ENCODE data around the gene CRELD1.

CRELD1 gene

DNA sequence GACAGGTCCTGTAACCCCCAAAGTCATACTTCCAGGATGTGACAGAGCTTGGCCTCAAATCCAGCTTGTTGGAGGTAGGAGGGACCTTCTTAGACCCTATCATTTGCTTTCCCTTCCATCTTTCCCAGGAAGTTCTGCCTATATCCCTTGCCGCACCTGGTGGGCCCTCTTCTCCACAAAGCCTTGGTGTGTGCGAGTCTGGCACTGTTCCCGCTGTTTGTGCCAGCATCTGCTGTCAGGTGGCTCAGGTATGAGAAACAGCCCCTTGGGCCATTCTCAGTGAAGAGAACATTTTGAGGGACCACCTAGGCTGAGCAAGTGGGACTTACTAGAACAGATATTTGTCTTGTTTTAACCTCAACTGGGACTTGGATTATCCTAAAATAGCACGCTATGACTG lies 29.7 kb upstream of the CRELD1 start:
- Histone ChIP-seq H3K79me2 (ENCODE audit: insufficient read depth, low read length) (no peaks in the 10 kb centered on the region), H3K9me3 (ENCODE audit: low read length) (no peaks in the 10 kb centered on the region), H3K4me2 (ENCODE audit: low read length) (no peak overlapping the region), H2AFZ (ENCODE audit: low read length) (no peak overlapping the region), H3K4me1 (ENCODE audit: insufficient read depth, low read length, severe bottlenecking) (no peaks in the 10 kb centered on the region), H3K27ac (ENCODE audit: low read depth, low read length, poor library complexity, severe bottlenecking) (no peak overlapping the region), H4K20me1 (ENCODE audit: insufficient read depth, low read length) (no peaks in the 10 kb centered on the region), H3K36me3 (ENCODE audit: insufficient read depth, low read length) (no peaks in the 10 kb centered on the region), H3K9ac (ENCODE audit: low read length) (no peak overlapping the region), H3K27me3 (ENCODE audit: insufficient read depth, low read length) (0 out of 2 replicates have a peak, but pooled peaks cover 4% of the 10 kb centered on the region), H3K9me2 (ENCODE audit: low read depth, low read length) (no peaks in the 10 kb centered on the region), H3K4me3 (ENCODE audit: low read depth, low read length, poor library complexity, severe bottlenecking) (no peak overlapping the region), H3F3A (ENCODE audit: insufficient read depth, low read length) (no peaks in the 10 kb centered on the region)
- no peak for TF ChIP-seq EZH2 (IDR thresholded peaks at IDR 0.05; ENCODE audit: borderline replicate concordance, low read length)
- TF ChIP-seq, protein P1, sequence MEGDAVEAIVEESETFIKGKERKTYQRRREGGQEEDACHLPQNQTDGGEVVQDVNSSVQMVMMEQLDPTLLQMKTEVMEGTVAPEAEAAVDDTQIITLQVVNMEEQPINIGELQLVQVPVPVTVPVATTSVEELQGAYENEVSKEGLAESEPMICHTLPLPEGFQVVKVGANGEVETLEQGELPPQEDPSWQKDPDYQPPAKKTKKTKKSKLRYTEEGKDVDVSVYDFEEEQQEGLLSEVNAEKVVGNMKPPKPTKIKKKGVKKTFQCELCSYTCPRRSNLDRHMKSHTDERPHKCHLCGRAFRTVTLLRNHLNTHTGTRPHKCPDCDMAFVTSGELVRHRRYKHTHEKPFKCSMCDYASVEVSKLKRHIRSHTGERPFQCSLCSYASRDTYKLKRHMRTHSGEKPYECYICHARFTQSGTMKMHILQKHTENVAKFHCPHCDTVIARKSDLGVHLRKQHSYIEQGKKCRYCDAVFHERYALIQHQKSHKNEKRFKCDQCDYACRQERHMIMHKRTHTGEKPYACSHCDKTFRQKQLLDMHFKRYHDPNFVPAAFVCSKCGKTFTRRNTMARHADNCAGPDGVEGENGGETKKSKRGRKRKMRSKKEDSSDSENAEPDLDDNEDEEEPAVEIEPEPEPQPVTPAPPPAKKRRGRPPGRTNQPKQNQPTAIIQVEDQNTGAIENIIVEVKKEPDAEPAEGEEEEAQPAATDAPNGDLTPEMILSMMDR (IDR thresholded peaks at IDR 0.05; ENCODE audit: low read length): no peak

DNA sequence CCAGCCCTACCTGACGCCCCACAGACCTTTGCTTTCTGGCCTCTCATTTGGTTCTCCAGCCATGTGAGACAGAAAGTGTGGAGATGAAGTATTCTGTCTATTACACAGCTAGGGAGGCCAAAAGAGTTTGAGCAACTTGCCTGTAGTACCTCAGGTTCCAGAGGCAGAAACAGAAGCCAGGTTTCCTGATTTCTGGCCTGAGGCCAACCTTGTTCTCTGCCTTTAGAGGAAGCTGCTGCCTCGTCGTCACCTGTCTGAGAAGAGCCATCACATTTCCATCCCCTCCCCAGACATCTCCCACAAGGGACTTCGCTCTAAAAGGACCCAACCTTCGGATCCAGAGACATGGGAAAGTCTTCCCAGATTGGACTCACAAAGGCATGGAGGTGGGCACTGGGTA lies 27.2 kb upstream of the CRELD1 start:
- Histone ChIP-seq H3K9me3 (ENCODE audit: low read length) (no peaks in the 10 kb centered on the region), H3K4me2 (ENCODE audit: low read length) (no peak overlapping the region), H3K9me2 (ENCODE audit: low read depth, low read length) (no peaks in the 10 kb centered on the region), H3K9ac (ENCODE audit: low read length) (no peak overlapping the region), H3K27me3 (ENCODE audit: insufficient read depth, low read length) (0 out of 2 replicates have a peak, but pooled peaks cover 4% of the 10 kb centered on the region), H3F3A (ENCODE audit: insufficient read depth, low read length) (no peaks in the 10 kb centered on the region), H3K4me1 (ENCODE audit: insufficient read depth, low read length, severe bottlenecking) (no peaks in the 10 kb centered on the region), H3K36me3 (ENCODE audit: insufficient read depth, low read length) (no peaks in the 10 kb centered on the region), H3K4me3 (ENCODE audit: low read depth, low read length, poor library complexity, severe bottlenecking) (no peak overlapping the region), H3K27ac (ENCODE audit: low read depth, low read length, poor library complexity, severe bottlenecking) (no peak overlapping the region), H4K20me1 (ENCODE audit: insufficient read depth, low read length) (no peaks in the 10 kb centered on the region), H2AFZ (ENCODE audit: low read length) (no peak overlapping the region), H3K79me2 (ENCODE audit: insufficient read depth, low read length) (no peaks in the 10 kb centered on the region)
- TF ChIP-seq, protein P1 (IDR thresholded peaks at IDR 0.05; ENCODE audit: low read length): no peak

DNA sequence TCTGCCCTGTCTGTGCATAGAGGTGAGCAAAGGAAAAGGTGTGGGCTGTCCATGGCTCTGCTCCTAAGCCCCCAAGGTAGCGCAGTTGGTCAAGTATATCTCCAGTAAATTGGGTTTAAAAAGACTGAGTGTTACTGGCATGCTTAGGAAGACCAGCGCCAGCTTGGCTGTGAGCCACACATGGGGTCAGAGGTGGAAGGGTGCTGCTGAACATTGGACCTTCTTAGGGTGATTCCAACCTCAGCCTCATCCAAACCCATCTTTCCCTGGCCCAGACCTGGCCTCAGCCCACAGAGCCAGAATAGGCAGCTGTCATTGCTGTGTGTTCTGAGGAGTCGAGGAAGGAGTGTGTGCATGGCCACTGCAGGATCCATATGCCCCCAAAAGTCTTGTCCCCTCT lies 25.3 kb upstream of the CRELD1 start:
- H3K9me2 ChIP-seq (ENCODE audit: low read depth, low read length): no peaks in the 10 kb centered on the region
- H3K9me3 ChIP-seq (ENCODE audit: low read length): no peaks in the 10 kb centered on the region
- H3K4me1 ChIP-seq (ENCODE audit: insufficient read depth, low read length, severe bottlenecking): no peaks in the 10 kb centered on the region
- no peaks in the 10 kb centered on the region for H3F3A ChIP-seq (ENCODE audit: insufficient read depth, low read length)
- no peak overlapping the region for H3K27ac ChIP-seq (ENCODE audit: low read depth, low read length, poor library complexity, severe bottlenecking)
- no peak overlapping the region for H3K4me2 ChIP-seq (ENCODE audit: low read length)
- 0 out of 2 replicates have a peak, but pooled peaks cover 4% of the 10 kb centered on the region for H3K27me3 ChIP-seq (ENCODE audit: insufficient read depth, low read length)
- no peak overlapping the region for H3K4me3 ChIP-seq (ENCODE audit: low read depth, low read length, poor library complexity, severe bottlenecking)
- no peaks in the 10 kb centered on the region for H3K36me3 ChIP-seq (ENCODE audit: insufficient read depth, low read length)
- H3K9ac ChIP-seq (ENCODE audit: low read length): no peak overlapping the region
- no peaks in the 10 kb centered on the region for H4K20me1 ChIP-seq (ENCODE audit: insufficient read depth, low read length)
- H3K79me2 ChIP-seq (ENCODE audit: insufficient read depth, low read length): no peaks in the 10 kb centered on the region
- no peak overlapping the region for H2AFZ ChIP-seq (ENCODE audit: low read length)
- TF ChIP-seq, protein P1 (IDR thresholded peaks at IDR 0.05; ENCODE audit: low read length): no peak
- TF ChIP-seq EZH2 (IDR thresholded peaks at IDR 0.05; ENCODE audit: borderline replicate concordance, low read length): no peak
